WERI-Rb-1 (cell line): ENCODE measurements around the gene TYW1B.
"Not testable (repeated sequence)": the region's sequence is repeated elsewhere in the genome, so short reads cannot be mapped to it uniquely, and the experiment has no call there.

Experiments used
- DNase-seq: peaks from one replicate; pipeline ENCODE4 v3.0.0-alpha.2; 2020
- H3K27ac ChIP-seq: fragments of 250-450 bp; sonication (Bioruptor Pico); 2 replicates; pipeline ENCODE4 v1.5.1; 2020; ENCODE audit warnings: mild to moderate bottlenecking, moderate library complexity
- H3K27me3 ChIP-seq: fragments of 250-450 bp; sonication (Bioruptor Pico); 2 replicates; pipeline ENCODE4 v1.5.1; 2021; ENCODE audit warnings: mild to moderate bottlenecking, low read depth, moderate library complexity; ENCODE audit not compliant: insufficient read depth, severe bottlenecking
- H3K36me3 ChIP-seq: fragments of 250-450 bp; sonication (Bioruptor Pico); 2 replicates; pipeline ENCODE4 v1.5.1; 2020; ENCODE audit warnings: mild to moderate bottlenecking, moderate library complexity
- H3K4me3 ChIP-seq: 2 replicates; pipeline ENCODE4 v1.5.1; 2011; ENCODE audit warnings: low read depth, mild to moderate bottlenecking, control low read depth, low read length
- H3K9me3 ChIP-seq: fragments of 250-450 bp; sonication (Bioruptor Pico); 2 replicates; pipeline ENCODE4 v1.5.1; 2021; ENCODE audit warnings: mild to moderate bottlenecking, moderate library complexity; ENCODE audit not compliant: severe bottlenecking
- TF ChIP-seq, protein P1 (sequence below): IDR thresholded peaks from 2 replicates; pipeline ENCODE4 v1.5.1; 2011; ENCODE audit warnings: low read depth, mild to moderate bottlenecking, control low read depth, inconsistent platforms, low read length

TYW1B gene

DNA sequence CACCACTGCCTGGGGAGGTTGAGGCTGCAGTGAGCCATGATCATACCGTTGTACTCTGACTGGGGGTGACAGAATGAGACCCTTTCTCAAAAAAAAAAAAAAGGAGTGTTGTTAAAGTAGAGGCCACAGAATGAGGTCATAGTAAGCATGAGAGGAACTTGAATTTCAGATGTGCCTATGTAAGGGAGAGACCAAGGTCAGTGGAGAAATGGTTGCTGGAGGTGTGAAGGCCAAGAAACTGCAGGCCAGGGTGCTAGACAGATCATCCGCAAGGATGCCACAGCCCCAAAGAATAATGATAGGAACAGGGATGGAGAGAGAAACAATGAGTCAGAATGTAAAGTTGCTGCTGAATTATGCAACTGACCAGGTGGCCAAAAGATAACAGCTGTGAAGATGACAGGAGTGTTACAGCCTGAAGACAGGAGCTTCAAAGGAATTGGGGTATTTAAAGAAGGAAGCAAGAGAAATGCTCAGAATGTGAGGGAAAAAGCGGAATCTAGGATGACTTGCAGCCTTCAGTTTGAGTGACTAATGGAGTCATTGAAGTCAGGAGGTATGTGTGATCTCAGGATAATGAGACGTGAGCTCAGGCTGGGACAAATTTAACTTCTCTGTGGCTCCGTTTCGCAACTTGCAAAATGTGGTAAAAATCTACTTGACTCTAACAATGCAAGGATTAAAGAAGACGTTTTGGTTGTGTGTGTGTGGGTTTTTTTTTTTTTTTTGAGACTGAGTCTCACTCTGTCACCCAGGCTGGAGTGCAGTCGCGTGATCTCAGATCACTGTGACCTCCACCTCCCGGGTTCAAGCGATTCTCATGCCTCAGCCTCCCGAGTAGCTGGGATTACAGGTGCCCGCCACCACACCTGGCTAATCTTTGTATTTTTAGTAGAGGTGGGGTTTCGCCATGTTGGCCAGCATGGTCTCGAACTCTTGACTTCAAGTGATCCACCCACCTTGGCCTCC is 22.2 kb downstream of the TYW1B start:
- H3K36me3 ChIP-seq = peaks cover 4% of the 10 kb centered on the region; the same call in 1 of the 2 replicates
- DNase-seq = no peak
- no peaks in the 10 kb centered on the region for H3K27me3 ChIP-seq
- no peak overlapping the region for H3K4me3 ChIP-seq
- TF ChIP-seq, protein P1, sequence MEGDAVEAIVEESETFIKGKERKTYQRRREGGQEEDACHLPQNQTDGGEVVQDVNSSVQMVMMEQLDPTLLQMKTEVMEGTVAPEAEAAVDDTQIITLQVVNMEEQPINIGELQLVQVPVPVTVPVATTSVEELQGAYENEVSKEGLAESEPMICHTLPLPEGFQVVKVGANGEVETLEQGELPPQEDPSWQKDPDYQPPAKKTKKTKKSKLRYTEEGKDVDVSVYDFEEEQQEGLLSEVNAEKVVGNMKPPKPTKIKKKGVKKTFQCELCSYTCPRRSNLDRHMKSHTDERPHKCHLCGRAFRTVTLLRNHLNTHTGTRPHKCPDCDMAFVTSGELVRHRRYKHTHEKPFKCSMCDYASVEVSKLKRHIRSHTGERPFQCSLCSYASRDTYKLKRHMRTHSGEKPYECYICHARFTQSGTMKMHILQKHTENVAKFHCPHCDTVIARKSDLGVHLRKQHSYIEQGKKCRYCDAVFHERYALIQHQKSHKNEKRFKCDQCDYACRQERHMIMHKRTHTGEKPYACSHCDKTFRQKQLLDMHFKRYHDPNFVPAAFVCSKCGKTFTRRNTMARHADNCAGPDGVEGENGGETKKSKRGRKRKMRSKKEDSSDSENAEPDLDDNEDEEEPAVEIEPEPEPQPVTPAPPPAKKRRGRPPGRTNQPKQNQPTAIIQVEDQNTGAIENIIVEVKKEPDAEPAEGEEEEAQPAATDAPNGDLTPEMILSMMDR = no peak
- no peak overlapping the region for H3K27ac ChIP-seq
- H3K9me3 ChIP-seq = no peaks in the 10 kb centered on the region

DNA sequence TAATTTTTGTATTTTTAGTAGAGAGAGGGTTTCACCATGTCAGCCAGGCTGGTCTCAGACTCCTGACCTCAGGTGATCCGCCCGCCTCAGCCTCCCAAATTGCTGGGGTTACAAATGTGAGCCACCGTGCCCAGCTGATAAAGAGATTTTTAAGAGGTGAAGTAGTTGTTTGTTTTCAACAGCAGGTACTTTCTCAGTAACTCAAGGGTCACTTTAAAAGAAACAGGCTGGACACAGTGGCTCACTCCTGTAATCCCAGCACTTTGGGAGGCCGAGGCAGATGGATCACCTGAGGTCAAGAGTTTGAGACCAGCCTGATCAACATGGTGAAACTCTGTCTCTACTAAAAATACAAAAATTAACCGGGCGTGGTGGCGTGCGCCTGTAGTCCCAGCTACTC is 24.2 kb downstream of the TYW1B start:
- H3K36me3 ChIP-seq, H3K27ac ChIP-seq: not testable (repeated sequence)

DNA sequence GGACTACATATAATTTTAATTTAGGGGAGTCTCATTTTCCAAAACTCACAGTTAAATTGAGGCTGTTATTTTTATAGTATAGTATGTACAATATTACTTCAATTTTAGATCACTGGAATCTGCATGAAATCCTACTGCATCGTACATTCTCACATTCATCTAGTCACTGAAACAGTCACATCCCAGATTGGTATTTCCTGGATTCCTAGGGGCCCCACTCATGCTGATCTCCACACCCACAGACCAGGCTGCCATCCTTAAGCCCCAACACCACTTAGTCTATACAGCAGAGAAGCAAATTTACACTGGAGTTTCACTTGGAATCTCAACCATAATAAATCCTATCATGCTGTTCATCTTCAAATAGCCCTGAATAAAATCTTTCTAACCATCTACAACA is 26.4 kb downstream of the TYW1B start:
- H3K27me3 ChIP-seq = not testable (repeated sequence)

More for the DNA sequence above, 24.2 kb downstream of the TYW1B start:
- H3K4me3 ChIP-seq, DNase-seq, H3K9me3 ChIP-seq, H3K27me3 ChIP-seq: not testable (repeated sequence)

DNA sequence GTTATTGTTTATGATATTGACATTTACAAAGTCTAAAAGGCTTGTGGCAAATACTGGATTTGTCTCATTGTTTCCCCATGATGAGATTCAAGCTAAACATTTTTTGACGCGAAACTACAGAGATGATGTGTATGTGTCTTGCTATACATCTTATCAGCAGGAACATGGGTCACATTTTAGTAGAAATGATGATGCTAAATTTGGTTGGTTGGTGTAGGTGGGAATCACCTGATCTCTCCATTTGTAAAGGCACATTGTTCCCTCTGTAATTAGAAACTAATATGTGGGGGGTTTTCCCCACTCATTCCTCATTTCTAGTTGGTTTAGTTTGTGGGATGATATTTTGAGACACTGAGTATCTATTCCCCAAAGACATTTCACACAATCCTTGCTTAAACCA is 32.6 kb downstream of the TYW1B start:
- H3K27me3 ChIP-seq = not testable (repeated sequence)

More for the DNA sequence above, 26.4 kb downstream of the TYW1B start:
- H3K9me3 ChIP-seq, H3K36me3 ChIP-seq, H3K27ac ChIP-seq, H3K4me3 ChIP-seq, DNase-seq: not testable (repeated sequence)

DNA sequence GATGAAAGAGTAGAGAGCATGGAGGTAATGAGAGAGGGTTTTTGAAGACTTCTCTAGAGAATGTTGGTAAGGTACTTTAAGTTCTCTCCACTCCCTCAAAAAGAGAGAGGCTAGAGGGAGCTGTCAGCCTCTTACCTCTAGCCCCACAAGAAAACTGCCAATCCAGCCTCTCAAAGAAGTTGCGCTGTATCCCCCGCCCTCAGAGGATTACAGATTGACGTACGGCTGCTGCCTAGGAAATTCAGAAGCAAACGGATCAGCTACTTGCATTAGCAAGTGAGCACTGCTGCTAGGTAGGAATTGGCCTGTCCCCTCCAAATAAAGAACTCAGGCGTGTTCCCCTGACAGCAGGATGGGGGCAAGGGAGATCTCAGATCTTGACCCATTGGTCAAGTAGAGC is 34.2 kb downstream of the TYW1B start:
- Histone ChIP-seq H3K36me3 (no peaks in the 10 kb centered on the region), H3K9me3 (no peaks in the 10 kb centered on the region), H3K27ac (no peak overlapping the region), H3K4me3 (no peak overlapping the region), H3K27me3 (no peaks in the 10 kb centered on the region)
- DNase-seq = peak; percentile 58
- TF ChIP-seq, protein P1 = no peak

More for the DNA sequence above, 32.6 kb downstream of the TYW1B start:
- not testable (repeated sequence) for DNase-seq, H3K36me3 ChIP-seq, H3K9me3 ChIP-seq, H3K4me3 ChIP-seq, H3K27ac ChIP-seq

DNA sequence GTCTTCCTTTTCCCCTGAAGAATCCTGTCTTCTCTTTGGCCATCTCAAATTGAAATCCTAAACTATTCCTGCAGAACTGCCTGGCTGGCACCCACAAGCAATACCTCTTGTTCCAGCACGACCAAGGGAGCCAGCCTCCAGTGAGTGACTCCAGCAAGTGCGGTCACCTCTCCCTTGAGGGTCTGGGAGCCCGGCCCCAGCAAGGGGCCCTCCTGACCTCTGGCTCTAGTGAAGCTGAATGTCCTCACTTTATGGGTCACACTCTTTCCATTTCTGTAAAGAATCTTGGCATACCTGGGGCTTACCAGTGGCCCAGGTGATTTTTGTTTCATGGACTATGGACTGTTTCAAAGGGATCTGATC is 37.3 kb downstream of the TYW1B start:
- H3K9me3 ChIP-seq, DNase-seq, H3K4me3 ChIP-seq, H3K36me3 ChIP-seq, H3K27me3 ChIP-seq, H3K27ac ChIP-seq: not testable (repeated sequence)

DNA sequence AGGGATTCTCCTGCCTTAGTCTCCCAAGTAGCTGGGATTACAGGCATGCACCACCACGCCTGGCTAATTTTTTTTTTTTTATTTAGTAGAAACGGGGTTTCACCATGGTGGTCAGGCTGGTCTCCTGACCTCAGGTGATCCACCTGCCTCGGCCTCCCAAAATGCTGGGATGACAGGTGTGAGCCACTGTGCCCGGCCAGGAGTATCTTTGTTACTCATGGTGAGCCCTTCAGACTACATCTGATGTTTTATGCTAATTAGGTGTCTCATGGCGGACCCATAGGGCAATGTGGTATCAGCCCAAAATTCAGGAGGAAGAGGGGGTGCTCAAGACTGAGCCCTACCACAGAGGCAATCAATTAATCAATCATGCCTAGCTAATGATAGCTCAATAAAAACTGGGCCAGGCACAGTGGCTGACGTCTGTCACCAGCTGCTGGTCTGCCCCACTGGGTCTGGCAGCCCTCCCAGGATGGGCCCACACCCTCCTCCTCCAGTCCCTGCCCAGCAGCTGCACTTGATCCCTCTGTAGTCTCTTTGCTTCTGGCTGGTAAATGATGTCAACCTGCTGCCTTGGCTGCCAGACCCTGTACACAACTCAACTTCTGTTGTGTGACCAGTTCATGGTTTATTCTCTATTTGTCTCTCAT is 37.8 kb downstream of the TYW1B start:
- DNase-seq, H3K9me3 ChIP-seq, H3K36me3 ChIP-seq, H3K27me3 ChIP-seq, H3K4me3 ChIP-seq, H3K27ac ChIP-seq: not testable (repeated sequence)

DNA sequence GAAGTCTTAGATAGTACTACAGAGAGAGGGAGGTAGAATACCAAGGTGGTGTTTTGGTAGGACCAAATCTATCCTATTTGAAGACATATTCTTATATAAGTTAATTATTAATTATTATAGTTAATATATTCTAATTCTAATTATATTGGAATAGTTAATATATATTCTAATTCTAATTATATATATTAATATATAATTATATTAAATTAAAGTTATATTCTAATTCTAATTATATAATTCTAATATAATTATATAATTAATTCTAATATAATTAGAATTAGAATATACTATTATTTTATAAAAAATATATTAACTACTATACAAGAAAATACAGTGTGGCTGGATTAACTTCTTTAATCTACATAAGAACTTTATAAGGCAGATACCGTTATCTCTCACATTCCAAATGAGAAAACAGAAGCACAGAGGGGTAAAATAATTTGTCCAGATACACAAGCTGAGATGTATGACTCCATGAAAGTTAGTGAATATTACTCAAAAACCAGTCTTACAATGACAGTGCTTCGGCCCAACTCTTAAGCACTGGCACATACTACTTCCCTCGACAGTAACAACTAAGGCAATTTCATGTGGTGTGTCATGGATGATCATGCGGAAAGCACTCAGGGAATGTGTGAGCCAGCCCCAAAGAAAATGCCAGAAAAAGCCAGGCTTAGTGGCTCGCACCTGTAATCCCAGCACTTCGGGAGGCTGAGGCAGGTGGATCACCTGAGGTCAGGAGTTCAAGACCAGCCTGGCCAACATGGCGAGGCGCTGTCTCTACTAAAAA is 42.6 kb downstream of the TYW1B start:
- Histone ChIP-seq H3K36me3 (no peaks in the 10 kb centered on the region), H3K27me3 (no peaks in the 10 kb centered on the region), H3K9me3 (no peaks in the 10 kb centered on the region), H3K4me3 (no peak overlapping the region), H3K27ac (no peak overlapping the region)
- DNase-seq = no peak
- TF ChIP-seq, protein P1 = no peak

DNA sequence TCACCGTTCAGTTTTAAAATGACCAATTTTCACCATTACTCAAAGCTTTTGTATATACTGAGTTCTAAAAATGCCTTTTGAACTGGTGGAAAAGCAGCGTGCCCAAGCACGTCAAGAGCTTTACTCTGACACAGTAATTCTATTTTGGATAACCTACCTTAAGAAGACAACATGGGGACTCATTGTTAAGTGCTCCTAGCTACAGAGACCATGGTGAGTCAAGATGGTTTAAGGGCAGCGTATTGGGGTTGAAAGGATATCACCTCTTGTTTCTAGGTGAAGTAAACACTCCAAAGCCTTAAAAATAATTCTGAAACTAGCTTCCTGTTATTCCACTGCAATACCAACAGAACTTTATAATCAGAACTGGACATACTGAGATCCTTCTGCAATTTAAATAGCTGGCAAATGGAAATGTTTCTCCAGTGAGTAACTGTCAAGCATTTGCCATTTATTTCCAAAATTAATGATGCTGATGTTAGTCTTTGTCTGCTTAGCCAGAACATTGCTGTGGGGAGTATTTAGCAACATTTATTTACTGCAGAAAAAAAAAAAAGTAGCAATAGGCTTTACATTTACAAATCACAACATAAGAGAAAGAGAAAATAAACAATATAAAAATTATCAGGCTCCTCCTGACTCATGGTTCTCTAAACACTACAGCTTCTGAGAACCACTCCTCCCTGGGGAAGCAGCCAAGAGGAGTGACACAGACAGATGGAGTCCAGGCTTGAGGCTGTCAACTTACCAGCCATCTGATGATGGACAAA is 44.2 kb downstream of the TYW1B start:
- H3K9me3 ChIP-seq, H3K27ac ChIP-seq, H3K27me3 ChIP-seq, H3K36me3 ChIP-seq, H3K4me3 ChIP-seq: not testable (repeated sequence)
- DNase-seq = peak; percentile 22
